ENCODE data around the gene LCN12.

The LCN12 gene

GRCh38 chr9:136962701-136963248 is 10.7 kb downstream of the LCN12 start:
- no peak for TF ChIP-seq POLR2A (IDR thresholded peaks at IDR 0.05; ENCODE audit: low read depth, low read length)
- DNase-seq (ENCODE audit: insufficient read length, low spot score) (no peak), FAIRE-seq (no peak)

- no peak for TF ChIP-seq POLR2A (IDR thresholded peaks at IDR 0.05; ENCODE audit: low read depth, low read length)
- DNase-seq (ENCODE audit: insufficient read length, low spot score) (no peak), FAIRE-seq (no peak)
Observed at GRCh38 chr9:136963341-136963740, 11.3 kb downstream of the LCN12 start.

GRCh38 chr9:136963751-136964150 is 11.7 kb downstream of the LCN12 start:
- no peak for FAIRE-seq
- no peak for DNase-seq (ENCODE audit: insufficient read length, low spot score)
- no peak for TF ChIP-seq POLR2A (IDR thresholded peaks at IDR 0.05; ENCODE audit: low read depth, low read length)

GRCh38 chr9:136964171-136964689 is 12.2 kb downstream of the LCN12 start:
- no peak for TF ChIP-seq POLR2A (IDR thresholded peaks at IDR 0.05; ENCODE audit: low read depth, low read length)
- no peak for DNase-seq (ENCODE audit: insufficient read length, low spot score)
- no peak for FAIRE-seq

- FAIRE-seq = no peak
- no peak for DNase-seq (ENCODE audit: insufficient read length, low spot score)
- TF ChIP-seq POLR2A (IDR thresholded peaks at IDR 0.05; ENCODE audit: low read depth, low read length) = no peak
Observed at GRCh38 chr9:136964833-136965422, 12.9 kb downstream of the LCN12 start.

GRCh38 chr9:136965771-136966484 is 13.9 kb downstream of the LCN12 start:
- no peak for FAIRE-seq
- no peak for DNase-seq (ENCODE audit: insufficient read length, low spot score)
- no peak for TF ChIP-seq POLR2A (IDR thresholded peaks at IDR 0.05; ENCODE audit: low read depth, low read length)

GRCh38 chr9:136968333-136969127 is 16.5 kb downstream of the LCN12 start:
- no peak for TF ChIP-seq POLR2A (IDR thresholded peaks at IDR 0.05; ENCODE audit: low read depth, low read length)
- FAIRE-seq = no peak
- no peak for DNase-seq (ENCODE audit: insufficient read length, low spot score)

GRCh38 chr9:136969150-136969549 is 17.1 kb downstream of the LCN12 start:
- no peak for TF ChIP-seq POLR2A (IDR thresholded peaks at IDR 0.05; ENCODE audit: low read depth, low read length)
- FAIRE-seq (no peak), DNase-seq (ENCODE audit: insufficient read length, low spot score) (no peak)

- no peak for TF ChIP-seq POLR2A (IDR thresholded peaks at IDR 0.05; ENCODE audit: low read depth, low read length)
- no peak for FAIRE-seq
- DNase-seq (ENCODE audit: insufficient read length, low spot score) = no peak
Observed at GRCh38 chr9:136969774-136970173, 17.7 kb downstream of the LCN12 start.

- DNase-seq (ENCODE audit: insufficient read length, low spot score) (no peak), FAIRE-seq (no peak)
- TF ChIP-seq POLR2A (IDR thresholded peaks at IDR 0.05; ENCODE audit: low read depth, low read length) = no peak
Observed at GRCh38 chr9:136970361-136970760, 18.3 kb downstream of the LCN12 start.

GRCh38 chr9:136971746-136972145 is 19.7 kb downstream of the LCN12 start:
- no peak for TF ChIP-seq POLR2A (IDR thresholded peaks at IDR 0.05; ENCODE audit: low read depth, low read length)
- FAIRE-seq = no peak
- DNase-seq (ENCODE audit: insufficient read length, low spot score) = no peak

GRCh38 chr9:136972335-136972734 is 20.3 kb downstream of the LCN12 start:
- FAIRE-seq (no peak), DNase-seq (ENCODE audit: insufficient read length, low spot score) (no peak)
- TF ChIP-seq POLR2A (IDR thresholded peaks at IDR 0.05; ENCODE audit: low read depth, low read length) = no peak

- FAIRE-seq (no peak), DNase-seq (ENCODE audit: insufficient read length, low spot score) (no peak)
- no peak for TF ChIP-seq POLR2A (IDR thresholded peaks at IDR 0.05; ENCODE audit: low read depth, low read length)
Observed at GRCh38 chr9:136972743-136973142, 20.7 kb downstream of the LCN12 start.

Data from H54 (cell line).